SU-DHL-6 (cell line): ENCODE measurements around the gene GFER.

ENCODE experiments used
- CTCF ChIP-seq: fragments of 200-600 bp; sonication (generic); IDR thresholded peaks from one replicate; pipeline ENCODE4 v1.5.1; 2017; ENCODE audit warnings: antibody characterized with exemption, mild to moderate bottlenecking, low read length, moderate library complexity; ENCODE audit not compliant: insufficient read depth, poor library complexity, severe bottlenecking
- EZH2phosphoT487 ChIP-seq: fragments of 200-600 bp; sonication (generic), shearing (Covaris generic); conservative IDR thresholded peaks from 2 replicates; pipeline ENCODE4 v1.6.1; 2018; ENCODE audit warnings: mild to moderate bottlenecking, antibody characterized with exemption, low read length, moderate library complexity, mixed read lengths

GRCh38 chr16:1960665-1961630 is 23.0 kb upstream of the GFER start:
- no peak for TF ChIP-seq CTCF
- TF ChIP-seq EZH2phosphoT487 = no peak
